ENCODE measurements around the gene CHID1. TPM values are rescaled to one million over a fixed set of nuclear protein-coding genes. Genes with fewer than 3 reads are reported as not detected.

CHID1 gene
- total RNA-seq, 6 donors from 2014 or later: 34.6 to 144 (median 59.1) TPM

DNA sequence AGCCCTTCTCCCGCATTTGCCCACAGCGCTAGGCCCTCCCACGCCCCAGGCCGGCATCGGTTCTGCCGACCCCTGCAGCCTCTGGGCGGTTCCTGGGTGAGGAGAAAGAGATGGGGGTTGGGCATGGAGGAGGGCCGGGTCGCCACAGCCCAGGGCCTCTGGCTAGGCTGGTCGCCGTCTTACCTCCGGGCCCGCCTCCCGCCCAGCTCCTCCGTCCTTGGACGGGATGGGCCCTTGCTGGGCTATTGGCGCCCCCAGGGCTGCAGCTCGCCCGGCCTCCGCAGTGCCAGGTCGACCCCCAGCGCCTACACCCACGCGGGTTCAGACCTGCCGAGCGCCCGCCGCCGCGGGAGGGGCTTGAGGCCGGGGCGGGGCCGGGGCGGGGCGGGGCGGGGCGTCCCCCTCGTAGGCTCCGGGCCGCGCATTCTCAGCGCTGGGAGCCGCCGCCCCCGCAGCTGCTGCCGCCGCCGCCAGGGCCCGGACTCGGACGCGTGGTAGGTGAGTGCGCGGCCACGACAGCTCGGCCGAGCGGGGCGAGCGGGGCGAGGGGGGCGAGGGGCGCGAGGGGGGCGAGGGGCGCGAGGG is 78.0 kb downstream of the CHID1 start, which contains the start of gene CD151:
CD151 (plus strand) TSS at position 424 of the 585 bp plus-strand sequence. CDS start 3,118 bp downstream, outside the sequence.
- TF ChIP-seq EP300 (IDR thresholded peaks at IDR 0.05) (no peak), POLR2A (IDR thresholded peaks at IDR 0.05) (no peak), POLR2AphosphoS5 (IDR thresholded peaks at IDR 0.05) (peak; percentile 13 to 28)
- TF ChIP-seq, protein P1, sequence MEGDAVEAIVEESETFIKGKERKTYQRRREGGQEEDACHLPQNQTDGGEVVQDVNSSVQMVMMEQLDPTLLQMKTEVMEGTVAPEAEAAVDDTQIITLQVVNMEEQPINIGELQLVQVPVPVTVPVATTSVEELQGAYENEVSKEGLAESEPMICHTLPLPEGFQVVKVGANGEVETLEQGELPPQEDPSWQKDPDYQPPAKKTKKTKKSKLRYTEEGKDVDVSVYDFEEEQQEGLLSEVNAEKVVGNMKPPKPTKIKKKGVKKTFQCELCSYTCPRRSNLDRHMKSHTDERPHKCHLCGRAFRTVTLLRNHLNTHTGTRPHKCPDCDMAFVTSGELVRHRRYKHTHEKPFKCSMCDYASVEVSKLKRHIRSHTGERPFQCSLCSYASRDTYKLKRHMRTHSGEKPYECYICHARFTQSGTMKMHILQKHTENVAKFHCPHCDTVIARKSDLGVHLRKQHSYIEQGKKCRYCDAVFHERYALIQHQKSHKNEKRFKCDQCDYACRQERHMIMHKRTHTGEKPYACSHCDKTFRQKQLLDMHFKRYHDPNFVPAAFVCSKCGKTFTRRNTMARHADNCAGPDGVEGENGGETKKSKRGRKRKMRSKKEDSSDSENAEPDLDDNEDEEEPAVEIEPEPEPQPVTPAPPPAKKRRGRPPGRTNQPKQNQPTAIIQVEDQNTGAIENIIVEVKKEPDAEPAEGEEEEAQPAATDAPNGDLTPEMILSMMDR (IDR thresholded peaks at IDR 0.05): peak in 1 of 6 experiments; percentile 20
- ATAC-seq (ENCODE audit: low FRiP score in 2 of 2) (peak in 1 of 2 donors; percentile 70), DNase-seq (peak in 1 of 2 donors; percentile 92)
- peak within 1 kb of the TSS; percentile 87 to 94 (median 92) for H3K27ac ChIP-seq
- H3K36me3 ChIP-seq: peaks cover under 1 to 20% (median 19%) of the 10 kb centered on the region in 4 donors
- H3K4me3 ChIP-seq: peak within 1 kb of the TSS; percentile 52 to 95 (median 81)
- 2% methylated on average over 21 of the region's 67 CpGs; no CpG with 5 or more reads in 1 of the 2 donors for WGBS, 2 donors
- peaks cover 0 to 4% (median 0%) of the 10 kb centered on the region in 4 donors for H3K27me3 ChIP-seq
- no peaks in the 10 kb centered on the region for H3K9me3 ChIP-seq
- H3K4me1 ChIP-seq: peaks cover 72 to 92% (median 78%) of the 10 kb centered on the region in 4 donors

DNA sequence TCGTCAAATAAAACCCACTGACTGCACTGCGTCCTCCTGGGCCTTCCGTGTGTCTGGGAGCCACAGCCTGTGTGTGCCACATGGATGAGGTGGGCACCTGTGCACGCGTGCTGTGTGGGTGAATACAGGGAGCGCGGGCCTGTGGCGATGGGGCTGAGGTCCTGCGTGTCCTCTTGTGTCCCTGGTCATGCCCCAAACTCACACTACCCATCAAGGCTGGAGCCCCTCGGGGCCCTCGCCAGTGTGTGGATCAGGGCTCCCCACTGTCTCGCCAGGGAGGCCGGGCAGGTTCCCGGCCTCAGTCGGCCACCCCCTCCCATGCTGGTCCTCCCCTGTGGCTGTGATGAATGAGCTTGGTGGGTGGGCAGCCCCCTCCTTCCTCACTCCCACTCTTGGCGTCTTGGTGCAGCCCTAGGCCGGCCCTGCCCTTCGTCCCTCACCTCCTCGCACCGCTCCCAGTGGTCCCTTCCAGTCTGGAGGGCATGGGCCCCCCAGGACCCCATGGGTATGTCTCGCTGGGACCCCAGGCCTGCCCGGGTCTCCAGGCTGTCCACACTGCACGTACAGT is 78.6 kb downstream of the CHID1 start:
- TF ChIP-seq POLR2A (IDR thresholded peaks at IDR 0.05): no peak
- TF ChIP-seq EP300 (IDR thresholded peaks at IDR 0.05): no peak
- no peak for TF ChIP-seq POLR2AphosphoS5 (IDR thresholded peaks at IDR 0.05)
- TF ChIP-seq, protein P1 (IDR thresholded peaks at IDR 0.05): no peak
- H3K4me3 ChIP-seq: peak overlapping the region in 3 of 4 donors; percentile 52 to 95 (median 80)
- peaks cover 0 to 4% (median 0%) of the 10 kb centered on the region in 4 donors for H3K27me3 ChIP-seq
- H3K27ac ChIP-seq: peak overlapping the region; percentile 87 to 94 (median 92)
- peak in 1 of 2 donors; percentile 73 for DNase-seq
- H3K9me3 ChIP-seq: no peaks in the 10 kb centered on the region
- peaks cover 0 to 14% (median 13%) of the 10 kb centered on the region in 4 donors for H3K36me3 ChIP-seq
- WGBS, 2 donors: 67 to 84% methylated on average over 7 to 22 of the region's 23 CpGs
- H3K4me1 ChIP-seq: peaks cover 77 to 92% (median 80%) of the 10 kb centered on the region in 4 donors
- no peak for ATAC-seq (ENCODE audit: low FRiP score in 2 of 2)

DNA sequence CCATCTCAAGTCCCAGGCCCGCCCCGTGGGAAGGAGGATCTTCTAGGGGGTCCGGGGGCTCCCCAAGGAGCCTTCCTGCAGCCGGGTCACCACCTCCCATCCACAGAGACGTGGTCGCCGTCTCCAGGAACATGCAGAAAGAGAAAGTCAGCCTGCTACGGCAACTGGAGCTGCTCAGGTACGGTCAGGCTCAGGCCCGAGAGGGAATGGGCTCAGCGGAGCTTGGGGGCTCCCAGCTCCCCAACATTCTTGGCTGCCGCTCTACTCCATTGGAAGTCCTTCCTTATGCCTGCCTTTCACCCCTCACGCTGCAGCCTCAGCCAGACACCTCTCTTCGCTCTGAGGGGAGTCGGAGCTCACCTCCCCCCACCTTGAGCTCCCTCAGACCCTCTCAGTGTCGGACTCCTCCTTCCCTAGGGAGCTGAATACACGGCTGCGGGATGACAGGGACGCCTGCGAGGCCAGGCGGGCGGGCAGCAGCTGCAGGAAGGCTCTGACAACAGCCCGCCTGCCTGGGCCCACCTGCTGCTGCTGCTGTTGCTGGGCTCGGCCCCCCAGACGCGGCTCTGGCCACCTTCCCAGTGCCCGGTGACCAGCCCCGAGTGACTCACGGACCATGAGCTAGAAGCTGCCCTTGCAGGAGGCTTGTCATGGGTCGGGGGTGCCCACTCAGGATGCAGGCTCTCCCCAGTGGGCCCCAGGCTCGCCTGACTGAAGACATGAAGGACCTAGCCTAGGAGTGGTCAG is 79.3 kb downstream of the CHID1 start:
- WGBS, 2 donors: 76 to 78% methylated on average over 23 to 25 of the region's 31 CpGs
- ATAC-seq (ENCODE audit: low FRiP score in 2 of 2): no peak
- DNase-seq: peak in 1 of 2 donors; percentile 83
- Histone ChIP-seq H3K4me1 (peaks cover 83 to 94% (median 85%) of the 10 kb centered on the region in 4 donors), H3K27me3 (peaks cover 0 to 4% (median 0%) of the 10 kb centered on the region in 4 donors), H3K9me3 (no peaks in the 10 kb centered on the region), H3K27ac (no peak overlapping the region), H3K36me3 (peaks cover 0 to 6% (median 6%) of the 10 kb centered on the region in 4 donors), H3K4me3 (peak overlapping the region in 2 of 4 donors; percentile 45 to 46)
- TF ChIP-seq POLR2AphosphoS5 (IDR thresholded peaks at IDR 0.05) (no peak), POLR2A (IDR thresholded peaks at IDR 0.05) (no peak), EP300 (IDR thresholded peaks at IDR 0.05) (no peak)
- TF ChIP-seq, protein P1 (IDR thresholded peaks at IDR 0.05): no peak

DNA sequence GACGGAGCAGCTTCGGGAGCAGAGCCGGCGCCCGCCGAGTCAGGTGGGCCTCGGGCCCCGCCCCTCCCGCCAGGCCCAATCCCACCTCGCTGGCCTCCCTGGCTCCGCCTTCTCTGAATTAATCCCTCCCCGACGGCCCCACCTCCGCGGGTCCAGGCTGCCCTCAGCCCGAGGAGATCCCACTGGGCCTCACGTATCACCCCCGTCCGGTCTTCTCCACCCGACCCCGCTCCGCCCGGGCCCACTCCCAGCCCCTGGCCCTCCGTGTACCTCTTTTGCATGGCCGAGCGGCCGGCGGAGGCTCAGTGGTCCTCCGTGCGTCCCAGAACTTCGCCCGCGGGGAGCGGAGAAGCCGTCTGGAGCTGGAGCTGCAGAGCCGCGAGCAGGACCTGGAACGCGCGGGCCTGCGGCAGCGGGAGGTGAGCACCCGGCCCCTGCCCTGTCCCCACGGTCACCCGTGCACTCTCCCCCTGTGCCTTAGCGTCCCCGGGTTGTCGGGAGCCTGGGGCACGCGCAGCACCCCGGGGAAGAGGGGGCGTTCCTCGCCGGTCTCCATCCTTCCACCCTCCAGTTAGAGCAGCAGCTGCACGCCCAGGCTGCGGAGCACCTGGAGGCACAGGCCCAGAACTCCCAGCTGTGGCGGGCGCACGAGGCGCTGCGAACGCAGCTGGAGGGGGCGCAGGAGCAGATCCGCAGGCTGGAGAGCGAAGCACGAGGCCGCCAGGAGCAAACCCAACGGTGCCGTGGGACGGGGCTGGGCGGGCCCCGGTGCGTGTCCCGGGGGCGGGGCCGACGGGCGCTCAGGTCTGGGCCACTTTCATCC is 80.1 kb downstream of the CHID1 start:
- DNase-seq (peak; percentile 88 to 94), ATAC-seq (ENCODE audit: low FRiP score in 2 of 2) (peak; percentile 53 to 61)
- Histone ChIP-seq H3K4me3 (peak overlapping the region in 3 of 4 donors; percentile 39 to 46 (median 45)), H3K27ac (peak overlapping the region in 3 of 4 donors; percentile 48 to 89 (median 78)), H3K27me3 (peaks cover 0 to 4% (median 0%) of the 10 kb centered on the region in 4 donors), H3K9me3 (no peaks in the 10 kb centered on the region), H3K4me1 (peaks cover 86 to 96% (median 91%) of the 10 kb centered on the region in 4 donors), H3K36me3 (peaks cover 0 to under 1% (median under 1%) of the 10 kb centered on the region in 4 donors)
- TF ChIP-seq, protein P1 (IDR thresholded peaks at IDR 0.05): no peak
- TF ChIP-seq EP300 (IDR thresholded peaks at IDR 0.05): no peak
- TF ChIP-seq POLR2A (IDR thresholded peaks at IDR 0.05): peak in 1 of 4 donors; percentile 47
- TF ChIP-seq POLR2AphosphoS5 (IDR thresholded peaks at IDR 0.05): peak in 1 of 2 donors; percentile 40
- 33 to 38% methylated on average over 25 to 32 of the region's 78 CpGs for WGBS, 2 donors

Measured in upper lobe of left lung (tissue), 6 donors.